IgD-negative memory B cell (primary cell): Measurements from ENCODE around the gene CHFR. TPM values are rescaled to one million over a fixed set of nuclear protein-coding genes. Genes with fewer than 3 reads are reported as not detected.
A peak's percentile ranks its signal among the peaks of the same experiment; 100 is the strongest.
"Not testable (repeated sequence)": the region's sequence is repeated elsewhere in the genome, so short reads cannot be mapped to it uniquely, and the experiment has no call there.

Source experiments
- H3K27ac Mint-ChIP-seq, 3 donors: one replicate each; pipeline ENCODE4 v1.8.0; 2020 to 2022; ENCODE audit warnings: mild to moderate bottlenecking in 3 of 3, mixed read lengths in 3 of 3, moderate library complexity in 1 of 3
- H3K27me3 Mint-ChIP-seq: one replicate; pipeline ENCODE4 v1.8.0; 2021; ENCODE audit warnings: mixed read lengths
- H3K36me3 Mint-ChIP-seq: one replicate; pipeline ENCODE4 v1.8.0; 2020; ENCODE audit warnings: mild to moderate bottlenecking, mixed read lengths
- H3K4me1 Mint-ChIP-seq, 3 donors: one replicate each; pipeline ENCODE4 v1.8.0; 2020 to 2022; ENCODE audit warnings: mixed read lengths in 3 of 3, mild to moderate bottlenecking in 1 of 3
- H3K4me3 Mint-ChIP-seq, 4 donors: one replicate each; pipeline ENCODE4 v1.8.0; 2020 to 2022; ENCODE audit warnings: mild to moderate bottlenecking in 4 of 4, mixed read lengths in 4 of 4, moderate library complexity in 3 of 4
- H3K9me3 Mint-ChIP-seq, 3 donors: one replicate each; pipeline ENCODE4 v1.8.0; 2020 to 2021; ENCODE audit warnings: mixed read lengths in 3 of 3, mild to moderate bottlenecking in 1 of 3
- polyA plus RNA-seq: library from polyadenylated mRNA; unstranded; fragments of 300-500 nt; fragmentation: Illumina TruSeq; gene quantifications from one replicate; pipeline ENCODE4 v1.2.3, GENCODE V29; 2021

CHFR gene
- polyA plus RNA-seq, 1 donor from 2014 or later: 24.3 TPM

- H3K4me3 Mint-ChIP-seq, H3K27ac Mint-ChIP-seq, H3K4me1 Mint-ChIP-seq, H3K9me3 Mint-ChIP-seq, H3K27me3 Mint-ChIP-seq: not testable (repeated sequence)
- H3K36me3 Mint-ChIP-seq: peaks cover 18% of the 10 kb centered on the region
Observed at GRCh38 chr12:132857019-132857418, 30.4 kb downstream of the CHFR start.

- H3K27me3 Mint-ChIP-seq: no peaks in the 10 kb centered on the region
- peaks cover 18% of the 10 kb centered on the region for H3K36me3 Mint-ChIP-seq
- H3K9me3 Mint-ChIP-seq: no peaks in the 10 kb centered on the region
- H3K4me1 Mint-ChIP-seq: peaks cover 0 to 1% (median 0%) of the 10 kb centered on the region in 3 donors
- H3K4me3 Mint-ChIP-seq: no peak overlapping the region
- no peak overlapping the region for H3K27ac Mint-ChIP-seq
Observed at GRCh38 chr12:132856581-132856980, 30.8 kb downstream of the CHFR start.

GRCh38 chr12:132855211-132855610, 32.2 kb downstream of the CHFR start:
- not testable (repeated sequence) for H3K4me1 Mint-ChIP-seq, H3K4me3 Mint-ChIP-seq, H3K9me3 Mint-ChIP-seq, H3K27me3 Mint-ChIP-seq, H3K27ac Mint-ChIP-seq
- H3K36me3 Mint-ChIP-seq: peaks cover 18% of the 10 kb centered on the region

GRCh38 chr12:132853285-132854092, 33.9 kb downstream of the CHFR start:
- Mint-ChIP-seq H3K4me3 (no peak overlapping the region), H3K27me3 (no peaks in the 10 kb centered on the region), H3K27ac (no peak overlapping the region), H3K9me3 (no peaks in the 10 kb centered on the region), H3K4me1 (no peaks in the 10 kb centered on the region), H3K36me3 (peaks cover 15% of the 10 kb centered on the region)

GRCh38 chr12:132852496-132852895, 34.9 kb downstream of the CHFR start:
- H3K4me3 Mint-ChIP-seq: no peak overlapping the region
- H3K27me3 Mint-ChIP-seq: no peaks in the 10 kb centered on the region
- no peaks in the 10 kb centered on the region for H3K4me1 Mint-ChIP-seq
- H3K36me3 Mint-ChIP-seq: peaks cover 17% of the 10 kb centered on the region
- peak overlapping the region in 1 of 3 donors; percentile 39 for H3K27ac Mint-ChIP-seq
- H3K9me3 Mint-ChIP-seq: no peaks in the 10 kb centered on the region

GRCh38 chr12:132851465-132851864, 35.9 kb downstream of the CHFR start:
- peaks cover 17% of the 10 kb centered on the region for H3K36me3 Mint-ChIP-seq
- H3K27me3 Mint-ChIP-seq: no peaks in the 10 kb centered on the region
- H3K9me3 Mint-ChIP-seq: no peaks in the 10 kb centered on the region
- H3K4me1 Mint-ChIP-seq: no peaks in the 10 kb centered on the region
- H3K4me3 Mint-ChIP-seq: no peak overlapping the region
- no peak overlapping the region for H3K27ac Mint-ChIP-seq

GRCh38 chr12:132850291-132850690, 37.1 kb downstream of the CHFR start:
- no peak overlapping the region for H3K4me3 Mint-ChIP-seq

GRCh38 chr12:132848521-132848920, 38.9 kb downstream of the CHFR start:
- H3K4me1 Mint-ChIP-seq: no peaks in the 10 kb centered on the region
- peaks cover 5% of the 10 kb centered on the region for H3K36me3 Mint-ChIP-seq
- H3K27ac Mint-ChIP-seq: peak overlapping the region in 1 of 3 donors; percentile 67

More at GRCh38 chr12:132850291-132850690, 37.1 kb downstream of the CHFR start:
- no peaks in the 10 kb centered on the region for H3K4me1 Mint-ChIP-seq
- H3K27me3 Mint-ChIP-seq: no peaks in the 10 kb centered on the region
- H3K27ac Mint-ChIP-seq: no peak overlapping the region
- no peaks in the 10 kb centered on the region for H3K9me3 Mint-ChIP-seq
- peaks cover 11% of the 10 kb centered on the region for H3K36me3 Mint-ChIP-seq

GRCh38 chr12:132847363-132848356, 39.7 kb downstream of the CHFR start:
- Mint-ChIP-seq H3K4me3 (peak overlapping the region in 1 of 4 donors; percentile 10), H3K27me3 (no peaks in the 10 kb centered on the region), H3K27ac (peak overlapping the region in 1 of 3 donors; percentile 67), H3K9me3 (no peaks in the 10 kb centered on the region), H3K36me3 (peaks cover 5% of the 10 kb centered on the region), H3K4me1 (no peaks in the 10 kb centered on the region)

More at GRCh38 chr12:132848521-132848920, 38.9 kb downstream of the CHFR start:
- H3K9me3 Mint-ChIP-seq: no peaks in the 10 kb centered on the region
- H3K27me3 Mint-ChIP-seq: no peaks in the 10 kb centered on the region
- no peak overlapping the region for H3K4me3 Mint-ChIP-seq

GRCh38 chr12:132844681-132845080, 42.7 kb downstream of the CHFR start:
- not testable (repeated sequence) for H3K36me3 Mint-ChIP-seq, H3K27ac Mint-ChIP-seq, H3K27me3 Mint-ChIP-seq, H3K4me1 Mint-ChIP-seq, H3K9me3 Mint-ChIP-seq, H3K4me3 Mint-ChIP-seq

GRCh38 chr12:132842449-132843045, 44.9 kb downstream of the CHFR start:
- Mint-ChIP-seq H3K27me3 (no peaks in the 10 kb centered on the region), H3K36me3 (no peaks in the 10 kb centered on the region), H3K4me1 (no peaks in the 10 kb centered on the region), H3K27ac (no peak overlapping the region), H3K9me3 (no peaks in the 10 kb centered on the region), H3K4me3 (no peak overlapping the region)

- Mint-ChIP-seq H3K9me3 (no peaks in the 10 kb centered on the region), H3K4me3 (no peak overlapping the region), H3K27me3 (no peaks in the 10 kb centered on the region), H3K27ac (peak overlapping the region in 1 of 3 donors; percentile 67), H3K36me3 (no peaks in the 10 kb centered on the region), H3K4me1 (peaks cover 0 to 6% (median 3%) of the 10 kb centered on the region in 3 donors)
Observed at GRCh38 chr12:132841151-132841550, 46.3 kb downstream of the CHFR start.

GRCh38 chr12:132840536-132840935, 46.9 kb downstream of the CHFR start:
- Mint-ChIP-seq H3K9me3 (no peaks in the 10 kb centered on the region), H3K4me1 (peaks cover 0 to 6% (median 3%) of the 10 kb centered on the region in 3 donors), H3K4me3 (no peak overlapping the region), H3K36me3 (no peaks in the 10 kb centered on the region), H3K27me3 (no peaks in the 10 kb centered on the region), H3K27ac (no peak overlapping the region)

GRCh38 chr12:132839558-132840235, 47.7 kb downstream of the CHFR start:
- peaks cover 0 to 8% (median 3%) of the 10 kb centered on the region in 3 donors for H3K4me1 Mint-ChIP-seq

More at GRCh38 chr12:132839558-132840235, 47.7 kb downstream of the CHFR start:
- no peak overlapping the region for H3K4me3 Mint-ChIP-seq
- H3K9me3 Mint-ChIP-seq: no peaks in the 10 kb centered on the region
- H3K27ac Mint-ChIP-seq: no peak overlapping the region
- no peaks in the 10 kb centered on the region for H3K27me3 Mint-ChIP-seq
- no peaks in the 10 kb centered on the region for H3K36me3 Mint-ChIP-seq
